OCI-M2 (cell line): ENCODE data around the gene MCTP1.

Source experiments
- DNase-seq: peaks from one replicate; lab custom pipeline; 2025; ENCODE audit not compliant: unreplicated experiment; lab: John Stamatoyannopoulos, UW

MCTP1 gene

DNA sequence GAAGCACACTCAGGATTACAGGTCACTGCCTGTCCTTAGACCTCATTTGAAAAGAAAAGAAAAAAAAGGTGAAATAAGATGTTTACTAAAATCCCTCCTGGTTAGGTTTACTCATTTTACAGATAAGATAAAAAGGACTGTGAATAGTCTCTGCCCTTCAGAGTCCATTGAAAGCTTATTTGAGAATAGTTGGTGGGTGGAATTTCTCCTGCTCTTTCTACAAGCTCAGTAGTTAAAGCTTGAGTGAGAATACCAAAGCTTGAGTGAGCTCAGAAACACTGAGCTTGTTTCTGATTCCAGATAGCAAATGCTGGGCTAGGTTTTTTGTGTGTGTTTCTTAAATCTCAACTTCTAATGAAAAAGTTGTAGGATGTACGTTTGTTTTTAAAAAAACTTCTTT, 559.8 kb downstream of the MCTP1 start:
- no peak for DNase-seq

DNA sequence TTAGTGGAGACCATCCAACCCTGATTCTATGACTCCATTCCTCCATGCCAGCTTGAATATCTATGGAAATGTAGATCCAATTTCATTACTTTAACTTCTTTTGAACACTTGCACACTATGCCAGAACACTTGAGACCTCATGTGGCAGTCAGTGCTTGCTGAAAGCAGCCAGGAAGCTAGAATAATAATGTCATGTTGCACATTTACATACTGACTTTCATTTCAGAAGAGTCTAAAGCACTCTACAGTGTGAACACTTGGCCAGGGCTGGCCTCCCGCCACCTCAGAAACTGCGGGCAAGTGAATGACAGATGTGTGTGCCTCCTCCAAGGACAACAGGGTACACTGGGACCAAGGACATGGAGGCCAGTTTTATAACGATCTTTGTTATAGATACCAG, 569.1 kb downstream of the MCTP1 start:
- no peak for DNase-seq

DNA sequence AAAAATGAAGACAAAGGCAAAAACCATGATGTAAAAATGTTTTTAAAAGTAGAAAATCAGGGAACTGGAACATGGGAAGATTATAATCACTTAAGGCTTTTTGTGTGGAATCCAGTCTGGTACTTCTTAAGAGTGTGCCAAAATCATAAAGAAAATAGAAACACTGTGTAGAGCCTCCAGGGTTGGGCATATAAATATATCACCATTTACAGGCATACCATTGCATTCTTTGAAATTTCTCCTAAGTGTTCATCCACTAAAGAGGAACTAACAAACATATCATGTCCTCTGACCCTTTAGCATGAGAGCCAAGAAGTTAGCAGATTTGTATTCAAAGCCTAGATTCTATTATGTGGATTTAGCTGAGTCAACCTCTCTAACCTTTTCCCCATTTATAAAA, 573.1 kb downstream of the MCTP1 start:
- no peak for DNase-seq

DNA sequence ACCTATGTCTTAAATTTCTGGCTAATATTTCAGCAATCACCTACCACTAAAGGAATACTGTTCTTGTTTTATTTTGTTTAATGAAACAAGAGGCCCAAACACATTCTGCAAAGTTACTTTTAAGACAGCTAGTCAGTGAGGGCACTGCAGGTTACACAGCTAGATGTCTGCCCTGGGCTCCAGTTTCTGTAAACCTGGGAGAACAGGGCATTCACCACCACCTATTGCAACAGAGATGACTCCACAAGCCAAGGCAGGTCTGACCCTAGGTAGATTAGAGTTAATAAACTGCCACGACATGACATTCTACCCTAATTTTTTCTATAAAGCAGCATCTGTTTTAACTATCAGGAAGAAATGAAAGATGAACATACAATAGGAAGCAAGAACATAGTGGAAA, 575.6 kb downstream of the MCTP1 start:
- DNase-seq: no peak

DNA sequence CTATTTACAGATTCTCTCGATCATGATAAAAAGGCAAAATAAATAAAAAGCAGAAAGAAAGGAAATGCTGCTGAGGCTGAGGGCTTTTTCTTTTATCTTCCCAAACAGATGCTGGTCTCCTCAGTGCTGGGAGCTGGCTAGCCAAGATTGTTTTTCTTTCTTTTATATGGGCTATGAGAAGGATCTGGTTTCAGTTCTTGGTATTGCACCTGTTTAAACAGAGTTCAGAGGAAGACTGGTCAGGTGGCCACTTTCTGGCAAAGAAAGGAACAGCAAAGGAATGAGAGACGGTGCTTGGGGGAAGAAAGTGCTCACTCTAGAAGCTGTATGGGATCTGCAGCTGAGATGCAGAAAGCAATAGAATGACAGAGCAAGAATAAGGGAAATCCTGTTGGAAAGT, 577.5 kb downstream of the MCTP1 start:
- DNase-seq: no peak

DNA sequence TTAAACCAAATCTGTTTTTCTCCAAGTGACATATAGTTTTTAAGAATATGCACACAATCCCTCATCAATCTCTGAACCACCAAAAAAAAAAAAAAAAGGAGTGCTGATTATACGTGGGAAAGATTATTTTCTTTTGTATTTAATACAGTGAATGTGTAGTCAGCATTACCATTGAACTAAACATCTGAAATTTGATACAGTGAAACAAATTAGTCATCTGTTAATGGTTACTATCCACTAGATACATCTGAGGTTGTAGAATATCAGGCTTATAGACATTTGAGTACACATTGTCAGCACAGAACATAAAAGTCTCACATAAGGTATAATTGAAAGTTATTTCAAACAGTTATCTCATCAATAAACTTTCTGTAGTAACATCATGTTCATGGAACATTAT, 579.5 kb downstream of the MCTP1 start:
- no peak for DNase-seq

DNA sequence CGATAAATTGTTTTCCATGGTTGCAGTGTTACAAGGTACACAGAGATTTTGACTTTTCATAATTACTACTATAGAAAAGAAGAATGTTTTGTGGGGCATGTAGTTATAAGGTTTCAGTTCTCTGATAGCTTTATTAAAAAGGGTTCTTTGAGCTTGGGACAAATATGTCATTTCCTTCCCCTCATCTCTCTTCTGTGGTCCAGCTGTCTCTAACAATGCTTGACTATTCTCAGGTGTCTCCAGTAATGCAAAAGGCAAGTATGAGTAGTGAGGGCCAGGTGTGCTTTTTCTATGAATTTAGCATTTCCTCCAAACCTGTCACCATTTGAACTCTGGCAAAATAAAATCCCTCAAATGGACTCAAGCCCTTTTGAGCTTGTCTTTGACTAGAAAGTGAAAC, 582.2 kb downstream of the MCTP1 start:
- DNase-seq: no peak

DNA sequence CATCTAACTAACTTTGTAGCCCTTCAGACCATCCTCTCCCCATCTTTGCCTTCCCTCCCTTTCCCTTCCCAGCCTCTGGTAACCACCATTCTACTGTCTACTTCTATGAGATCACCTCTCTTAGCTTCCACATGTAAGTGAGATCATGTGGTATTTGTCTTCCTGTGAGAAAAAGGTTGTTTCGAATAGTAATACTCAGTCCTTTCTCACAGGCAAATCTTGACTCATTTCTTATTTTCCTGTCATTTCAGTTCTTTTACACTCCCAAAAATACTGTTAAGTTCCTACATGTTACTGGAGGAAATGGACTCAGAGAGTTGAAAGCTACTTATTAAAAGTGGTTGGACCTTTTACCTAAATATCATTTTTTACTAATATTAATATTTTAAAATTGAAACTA, 584.3 kb downstream of the MCTP1 start:
- DNase-seq: no peak

DNA sequence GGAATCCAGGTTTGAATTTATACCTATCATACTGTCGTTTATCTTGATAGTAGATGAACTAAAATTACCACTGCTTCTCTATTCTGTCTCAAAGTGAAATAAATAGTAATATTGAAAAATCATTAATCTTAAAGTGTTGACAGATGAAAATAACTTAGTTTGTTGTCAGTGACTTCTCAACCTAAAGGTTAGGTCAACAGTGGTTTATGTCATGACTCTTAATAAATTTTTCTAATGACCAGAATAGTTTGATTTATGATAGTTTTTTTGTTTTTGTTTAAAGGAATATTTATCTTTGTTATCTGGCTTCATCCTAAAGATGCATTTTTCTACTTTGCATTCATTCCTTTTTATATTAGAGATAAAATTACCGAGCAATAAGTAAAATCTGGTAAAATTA, 585.3 kb downstream of the MCTP1 start:
- no peak for DNase-seq

DNA sequence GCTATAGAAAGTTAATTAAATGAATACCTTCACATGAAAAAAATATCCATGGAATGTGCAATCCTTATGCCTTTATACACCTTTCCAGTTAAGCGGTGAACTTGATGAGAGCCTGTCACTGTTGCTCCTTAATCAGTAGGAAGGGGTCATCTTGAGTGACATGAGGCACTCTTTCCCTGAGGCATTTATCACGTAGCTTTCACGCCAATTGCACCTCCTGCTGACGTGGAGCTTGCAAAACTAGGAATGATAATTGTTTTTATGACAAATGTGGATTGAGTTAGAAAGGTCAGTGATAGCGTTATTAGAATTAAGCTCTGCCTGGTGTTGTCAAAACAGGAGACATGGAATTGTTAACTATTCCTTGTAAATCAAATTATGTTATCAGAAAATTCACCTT, 586.7 kb downstream of the MCTP1 start:
- no peak for DNase-seq

DNA sequence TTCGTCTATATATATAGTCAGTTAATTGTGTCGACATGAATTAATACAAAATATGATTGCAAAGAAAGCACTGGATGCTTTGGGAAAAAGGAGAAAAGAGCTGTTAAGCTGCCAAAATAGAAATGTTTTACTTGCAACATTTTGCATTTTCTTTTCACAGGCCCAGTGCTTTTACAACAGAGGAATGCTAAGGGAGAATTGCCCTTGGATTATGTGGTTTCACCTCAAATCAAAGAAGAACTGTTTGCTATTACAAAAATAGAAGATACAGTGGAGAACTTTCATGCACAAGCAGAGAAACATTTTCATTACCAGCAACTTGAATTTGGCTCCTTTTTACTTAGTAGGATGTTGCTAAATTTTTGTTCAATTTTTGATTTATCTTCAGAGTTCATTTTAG, 590.2 kb downstream of the MCTP1 start:
- DNase-seq: no peak

DNA sequence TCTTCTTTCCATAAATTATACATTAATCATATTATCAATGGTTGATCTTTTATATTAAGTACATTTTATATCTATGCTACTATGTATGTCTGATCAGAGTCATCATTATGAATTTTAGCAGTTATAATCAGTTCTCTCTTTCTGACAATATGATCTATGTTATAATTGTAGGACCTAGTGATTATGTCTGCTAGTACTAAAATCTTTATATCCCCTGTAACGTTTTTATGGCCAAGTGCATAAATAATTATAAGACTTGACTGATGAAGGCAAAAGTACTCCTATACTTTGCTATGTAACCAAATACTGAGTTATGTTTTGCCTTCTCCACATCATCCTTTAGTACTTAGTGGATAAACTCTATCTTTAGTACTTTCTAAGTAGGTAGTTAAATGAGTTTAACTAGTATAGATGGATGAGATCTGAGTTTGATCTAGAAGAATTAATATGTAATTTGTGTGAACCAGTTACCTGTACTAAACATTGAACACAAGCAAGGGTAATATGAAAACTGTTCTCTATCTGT, 591.0 kb downstream of the MCTP1 start:
- DNase-seq: no peak

DNA sequence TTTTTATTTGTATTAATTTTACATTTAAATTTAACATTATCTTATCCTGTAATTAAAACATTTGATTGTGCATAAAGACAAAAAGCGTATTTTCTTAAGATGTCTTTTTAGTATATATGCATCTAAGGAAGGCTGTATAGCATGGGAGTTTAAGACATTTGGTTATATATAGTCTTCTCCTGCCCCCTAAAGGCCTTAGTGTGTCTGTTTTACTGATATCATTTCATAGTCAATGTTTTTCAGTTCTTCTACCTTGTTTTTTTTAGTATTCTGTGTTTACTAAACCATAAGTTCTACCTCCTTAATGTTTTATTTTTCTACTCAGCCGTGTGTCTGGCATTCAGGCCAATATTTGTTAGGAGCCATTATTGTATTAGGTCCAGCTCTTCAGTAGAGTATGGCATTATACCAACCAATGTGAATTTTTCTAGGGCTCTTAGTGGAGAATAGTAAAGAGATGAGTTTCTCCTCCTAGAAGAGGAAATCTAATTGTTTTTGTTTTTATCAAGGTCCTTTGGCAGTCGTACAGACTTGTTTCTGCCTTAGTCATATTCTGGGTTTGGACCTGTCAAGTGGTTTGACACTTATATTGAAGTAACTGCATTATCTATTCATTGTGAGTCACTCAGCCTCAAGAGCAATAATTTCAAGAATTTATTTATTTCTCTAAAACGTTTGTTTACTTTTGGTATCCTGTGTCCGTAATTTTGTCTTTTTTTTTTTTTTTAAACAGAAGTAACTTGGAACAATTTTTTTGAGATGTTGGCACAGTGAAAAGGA, 591.7 kb downstream of the MCTP1 start:
- DNase-seq: no peak

DNA sequence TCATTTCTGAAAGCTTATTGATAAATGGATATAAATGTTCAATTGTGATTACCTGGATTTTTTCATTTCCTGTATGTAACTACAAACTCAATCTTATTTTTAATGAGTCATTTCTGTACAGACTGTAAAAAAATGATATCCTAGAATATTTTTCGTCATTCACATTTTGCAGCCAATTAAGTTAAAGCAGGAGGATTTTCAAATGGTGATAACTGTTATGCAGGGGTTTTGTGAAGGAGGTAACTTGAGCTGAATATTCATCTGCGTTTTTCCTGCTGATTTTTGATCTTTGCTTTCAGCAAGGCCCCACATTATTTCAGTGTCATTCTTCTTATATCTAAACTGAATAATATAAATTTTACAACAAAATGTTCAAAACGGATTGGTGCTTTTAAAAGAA, 592.3 kb downstream of the MCTP1 start:
- no peak for DNase-seq

DNA sequence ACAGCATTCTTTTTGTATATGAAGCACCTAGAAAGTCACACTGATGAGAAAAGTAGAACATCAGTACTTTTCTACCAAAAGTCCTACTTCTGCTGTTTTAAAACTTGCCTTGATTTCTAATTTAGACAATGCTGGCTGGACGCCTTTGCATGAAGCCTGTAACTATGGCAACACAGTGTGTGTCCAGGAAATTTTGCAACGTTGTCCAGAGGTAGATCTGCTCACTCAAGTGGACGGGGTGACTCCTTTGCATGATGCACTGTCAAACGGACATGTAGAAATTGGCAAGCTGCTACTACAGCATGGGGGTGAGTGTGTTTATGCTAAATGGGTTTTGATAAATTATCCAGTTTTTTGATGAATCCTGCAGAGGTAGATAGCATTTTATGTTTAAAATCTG, 592.9 kb downstream of the MCTP1 start:
- no peak for DNase-seq

DNA sequence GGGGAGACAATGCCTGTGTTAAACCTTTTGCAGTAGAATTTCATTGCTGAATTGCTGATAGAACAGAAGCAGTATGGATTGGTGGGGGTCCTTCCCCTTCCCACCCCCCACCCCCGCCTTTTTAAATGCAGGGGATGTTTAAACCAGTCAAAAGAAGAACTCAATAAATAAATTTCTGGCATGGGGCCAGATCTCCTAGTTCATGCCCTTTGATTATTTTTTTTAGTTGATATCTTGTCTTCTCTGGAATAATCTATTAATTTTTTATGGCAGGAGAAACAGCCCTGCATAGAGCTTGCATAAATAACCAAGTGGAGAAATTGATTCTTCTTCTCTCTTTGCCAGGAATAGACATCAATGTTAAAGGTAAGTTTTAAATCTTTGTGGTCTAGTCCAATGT, 593.6 kb downstream of the MCTP1 start:
- DNase-seq: no peak

DNA sequence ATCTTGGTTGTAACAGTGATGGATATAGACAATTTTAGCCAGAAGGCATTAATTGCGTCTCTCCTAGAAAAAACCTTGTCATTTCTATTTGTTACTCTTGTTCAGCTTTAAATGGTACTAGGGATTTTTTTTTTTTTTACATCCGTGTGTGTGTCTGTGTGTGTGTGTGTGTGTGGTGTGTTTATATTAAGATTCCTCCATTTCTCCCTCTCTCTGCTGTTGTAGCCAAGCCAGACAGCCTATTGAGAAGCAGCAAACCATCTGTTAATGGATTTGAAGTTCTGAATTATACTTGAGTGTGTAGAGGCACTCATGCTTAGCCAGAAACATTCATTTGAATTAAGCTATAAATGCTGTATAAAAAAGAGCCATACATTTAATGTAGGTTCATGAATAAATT, 594.1 kb downstream of the MCTP1 start:
- no peak for DNase-seq

DNA sequence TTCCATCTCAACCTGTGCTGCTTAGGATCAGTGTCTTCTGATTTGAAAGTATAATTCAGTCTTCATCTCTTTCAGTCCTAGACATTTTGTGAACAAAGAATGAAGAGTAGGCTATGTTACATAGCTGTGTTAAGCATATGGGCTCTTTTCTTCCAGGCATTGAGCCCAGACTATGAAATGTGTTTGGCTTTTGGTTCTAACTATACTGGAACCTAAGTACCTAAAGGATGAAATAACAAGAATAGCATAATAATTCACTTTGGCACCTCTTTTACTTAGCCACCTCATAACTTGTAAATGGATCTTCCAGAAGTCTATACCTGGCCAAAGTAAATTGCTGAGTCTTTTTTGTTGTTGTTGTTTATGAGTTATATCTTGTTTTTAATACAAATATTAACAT, 595.0 kb downstream of the MCTP1 start:
- no peak for DNase-seq

DNA sequence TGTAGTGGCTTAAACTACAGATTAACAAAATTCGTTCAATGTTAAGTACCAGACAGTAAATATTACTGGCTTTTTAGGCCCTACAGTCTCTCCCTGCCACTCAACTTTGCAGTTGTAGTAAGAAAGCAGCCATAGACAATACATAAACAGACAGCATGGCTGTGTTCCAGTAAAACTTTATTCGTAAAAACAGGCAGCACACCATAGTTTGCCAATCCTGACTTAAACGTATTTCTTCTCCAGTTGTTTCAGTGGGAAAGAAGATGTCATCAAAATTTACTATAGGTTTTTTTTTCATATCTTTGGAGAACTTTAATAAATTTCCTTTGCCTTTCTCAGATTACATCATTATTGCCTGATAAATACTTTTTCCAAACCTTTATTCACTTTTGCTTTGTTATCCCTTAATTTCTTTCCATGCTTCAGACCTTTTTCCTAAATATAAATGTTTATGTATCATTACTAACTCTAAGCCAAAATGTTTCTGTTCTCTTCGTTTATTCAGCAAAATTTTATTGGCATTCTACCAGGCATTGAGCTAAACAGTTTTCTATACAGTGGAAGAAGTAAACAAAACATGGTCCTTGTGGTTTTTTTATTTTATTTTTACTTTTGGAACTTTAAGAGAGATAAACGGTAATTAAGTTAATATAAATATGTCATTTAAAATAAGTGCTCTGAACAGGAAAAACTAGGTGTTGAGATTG, 601.9 kb downstream of the MCTP1 start:
- no peak for DNase-seq

DNA sequence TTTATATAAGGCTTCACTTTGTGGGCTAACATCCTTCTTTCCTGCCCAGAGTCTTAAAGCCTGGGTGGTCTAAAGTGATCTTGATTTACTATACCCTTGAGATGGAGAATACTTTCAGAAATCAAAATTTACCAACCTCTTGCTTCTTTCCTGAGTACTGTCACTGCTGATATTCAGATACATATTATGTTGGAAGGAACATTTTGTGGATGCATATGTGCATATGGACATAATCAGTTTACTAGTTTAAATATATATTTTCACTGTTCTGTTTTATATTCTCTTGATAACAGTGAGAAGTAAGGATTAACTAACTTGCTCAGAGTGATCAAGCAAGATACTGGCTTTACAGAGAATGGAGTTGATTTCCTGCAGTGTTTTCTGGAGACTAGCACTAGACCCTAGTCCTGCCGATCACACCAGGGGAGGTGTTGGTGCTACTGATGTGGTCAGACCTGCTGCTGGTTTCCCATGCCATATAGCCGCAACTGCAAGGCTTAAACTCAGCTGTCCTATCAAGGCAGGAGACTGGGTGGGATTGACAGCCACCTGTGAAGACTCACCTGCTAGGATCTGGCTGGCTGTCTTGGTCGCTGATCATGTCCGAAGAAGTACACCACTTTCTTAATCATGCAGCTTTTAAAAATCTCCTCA, 608.8 kb downstream of the MCTP1 start:
- no peak for DNase-seq

DNA sequence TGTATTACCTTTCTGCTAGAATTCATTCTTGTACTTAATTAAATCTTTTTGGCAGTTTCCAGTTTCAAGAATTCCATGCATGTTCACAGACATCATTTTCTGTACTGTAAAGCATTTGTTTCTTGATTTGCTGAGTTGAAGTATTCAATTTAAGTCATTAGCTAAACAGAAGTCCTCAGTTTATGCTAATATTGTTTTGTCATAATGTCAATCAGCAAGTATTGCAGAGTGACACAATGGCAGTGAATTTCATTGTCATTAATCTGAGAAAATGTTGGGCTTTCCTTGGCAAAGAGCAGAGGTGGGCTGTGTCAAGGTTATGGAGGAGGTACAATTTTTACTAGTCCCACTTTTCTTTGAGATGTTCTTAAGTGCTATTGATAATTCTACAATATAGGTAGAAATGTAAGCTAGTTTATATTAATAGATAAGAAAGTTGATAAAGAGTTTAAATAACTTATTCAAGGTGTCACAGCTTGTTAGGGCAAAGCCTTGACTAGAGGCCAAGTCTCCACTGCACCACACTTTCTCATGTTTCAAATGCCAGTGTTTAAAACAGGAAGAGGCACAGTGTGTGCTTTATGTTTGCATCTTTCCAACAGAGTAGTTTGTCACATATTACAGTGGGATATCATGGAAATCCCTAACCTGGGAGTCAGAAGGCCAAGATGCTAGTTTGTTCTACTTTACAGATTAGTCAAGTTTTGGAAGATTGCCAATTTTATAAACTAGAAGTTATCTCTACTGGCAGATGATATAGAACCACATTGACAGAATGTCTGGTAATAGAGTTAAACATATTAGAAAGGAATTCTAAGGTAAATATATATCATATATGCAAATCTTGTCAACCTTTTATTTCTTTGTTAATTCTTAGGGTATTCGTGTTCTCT, 610.2 kb downstream of the MCTP1 start:
- DNase-seq: no peak
